CD4-positive, alpha-beta T cell treated with Interleukin-6 for 4 hours (primary cell): ENCODE results near the gene GPD1L.
"Not testable (repeated sequence)": the region's sequence is repeated elsewhere in the genome, so short reads cannot be mapped to it uniquely, and the experiment has no call there.

ENCODE experiments used
- DNase-seq: peaks from one replicate; pipeline ENCODE4 v3.0.0-alpha.2; 2020; ENCODE audit warnings: mixed read lengths

GPD1L gene

GRCh38 chr3:32106929-32107362 lies 526 bp downstream of the GPD1L start:
- DNase-seq = no peak

GRCh38 chr3:32108224-32108623 lies 1.8 kb downstream of the GPD1L start:
- DNase-seq = not testable (repeated sequence)

GRCh38 chr3:32109256-32109655 lies 2.8 kb downstream of the GPD1L start:
- DNase-seq = no peak

GRCh38 chr3:32110233-32110760 lies 3.9 kb downstream of the GPD1L start:
- DNase-seq = no peak

- DNase-seq = no peak
Measured at GRCh38 chr3:32111560-32111959, 5.1 kb downstream of the GPD1L start.

- DNase-seq = no peak
Measured at GRCh38 chr3:32113566-32113965, 7.1 kb downstream of the GPD1L start.

GRCh38 chr3:32113981-32114545 lies 7.6 kb downstream of the GPD1L start:
- no peak for DNase-seq

GRCh38 chr3:32114546-32115386 lies 8.3 kb downstream of the GPD1L start:
- peak; percentile 77 for DNase-seq

GRCh38 chr3:32117320-32117719 lies 10.9 kb downstream of the GPD1L start:
- no peak for DNase-seq

- no peak for DNase-seq
Measured at GRCh38 chr3:32118215-32118614, 11.8 kb downstream of the GPD1L start.

GRCh38 chr3:32120471-32120870 lies 14.1 kb downstream of the GPD1L start:
- no peak for DNase-seq

GRCh38 chr3:32121137-32121536 lies 14.7 kb downstream of the GPD1L start:
- no peak for DNase-seq

GRCh38 chr3:32123620-32124019 lies 17.2 kb downstream of the GPD1L start:
- no peak for DNase-seq

GRCh38 chr3:32125012-32125411 lies 18.6 kb downstream of the GPD1L start:
- DNase-seq = no peak

GRCh38 chr3:32126305-32127015 lies 20.0 kb downstream of the GPD1L start:
- no peak for DNase-seq

GRCh38 chr3:32127219-32127826 lies 20.9 kb downstream of the GPD1L start:
- DNase-seq = no peak

GRCh38 chr3:32128936-32129335 lies 22.5 kb downstream of the GPD1L start:
- DNase-seq = no peak

GRCh38 chr3:32129832-32130231 lies 23.4 kb downstream of the GPD1L start:
- no peak for DNase-seq

- no peak for DNase-seq
Measured at GRCh38 chr3:32132121-32132520, 25.7 kb downstream of the GPD1L start.

GRCh38 chr3:32132706-32133105 lies 26.3 kb downstream of the GPD1L start:
- no peak for DNase-seq

- no peak for DNase-seq
Measured at GRCh38 chr3:32136703-32137102, 30.3 kb downstream of the GPD1L start.

- DNase-seq = no peak
Measured at GRCh38 chr3:32137870-32138269, 31.4 kb downstream of the GPD1L start.

GRCh38 chr3:32138545-32139104 lies 32.2 kb downstream of the GPD1L start:
- DNase-seq = no peak
